Astrocyte (in vitro differentiated cells and primary cell): ENCODE measurements around the gene SMIM41. TPM values are rescaled to one million over a fixed set of nuclear protein-coding genes. Genes with fewer than 3 reads are reported as not detected.
A peak's percentile ranks its signal among the peaks of the same experiment; 100 is the strongest.

ENCODE experiments used
- DNase-seq: peaks from one replicate; pipeline ENCODE4 v3.0.0-alpha.2; 2010; ENCODE audit warnings: low read depth
- FAIRE-seq: peaks from 2 replicates; lab custom pipeline; 2011; peaks lifted over from hg19 to GRCh38; lab: Jason Lieb, UNC
- H2AFZ ChIP-seq: 2 replicates; pipeline ENCODE4 v1.6.0; 2012; ENCODE audit warnings: low read depth, low read length, inconsistent platforms
- H3K27ac ChIP-seq: 2 replicates; pipeline ENCODE4 v1.5.1; 2011; ENCODE audit warnings: low read depth, low read length, inconsistent platforms
- H3K27me3 ChIP-seq: 2 replicates; pipeline ENCODE4 v1.6.0; 2011; ENCODE audit warnings: low read length, inconsistent platforms; ENCODE audit not compliant: insufficient read depth
- H3K36me3 ChIP-seq: 2 replicates; pipeline ENCODE4 v1.5.1; 2011; ENCODE audit warnings: low read length, inconsistent platforms; ENCODE audit not compliant: insufficient read depth
- H3K4me1 ChIP-seq: 2 replicates; pipeline ENCODE4 v1.5.1; 2011; ENCODE audit warnings: low read length, inconsistent platforms; ENCODE audit not compliant: insufficient read depth
- H3K4me2 ChIP-seq: 2 replicates; pipeline ENCODE4 v1.6.0; 2012; ENCODE audit warnings: low read length, inconsistent platforms
- H3K4me3 ChIP-seq: 2 replicates; pipeline ENCODE4 v1.5.1; 2011; ENCODE audit warnings: low read depth, mild to moderate bottlenecking, low read length, inconsistent platforms; ENCODE audit not compliant: insufficient read depth
- H3K79me2 ChIP-seq: 2 replicates; pipeline ENCODE4 v1.6.0; 2012; ENCODE audit warnings: mild to moderate bottlenecking, low read length, inconsistent platforms; ENCODE audit not compliant: insufficient read depth
- H3K9ac ChIP-seq: 2 replicates; pipeline ENCODE4 v1.6.0; 2012; ENCODE audit warnings: mild to moderate bottlenecking, low read length, inconsistent platforms
- H3K9me3 ChIP-seq: 2 replicates; pipeline ENCODE4 v1.5.1; 2012; ENCODE audit warnings: low read depth, mild to moderate bottlenecking, low read length, inconsistent platforms; ENCODE audit not compliant: insufficient read depth
- H4K20me1 ChIP-seq: 2 replicates; pipeline ENCODE4 v1.6.0; 2012; ENCODE audit warnings: low read length, inconsistent platforms; ENCODE audit not compliant: insufficient read depth
- H3K27ac Mint-ChIP-seq: one replicate; pipeline ENCODE4 v1.8.0; 2021; ENCODE audit warnings: mild to moderate bottlenecking, mixed read lengths; ENCODE audit not compliant: unreplicated experiment
- H3K27me3 Mint-ChIP-seq: one replicate; pipeline ENCODE4 v1.8.0; 2021; ENCODE audit warnings: low read depth, mixed read lengths; ENCODE audit not compliant: unreplicated experiment
- H3K36me3 Mint-ChIP-seq: one replicate; pipeline ENCODE4 v1.8.0; 2021; ENCODE audit warnings: low read depth, mixed read lengths; ENCODE audit not compliant: unreplicated experiment
- H3K4me1 Mint-ChIP-seq: one replicate; pipeline ENCODE4 v1.8.0; 2021; ENCODE audit warnings: low read depth, mixed read lengths; ENCODE audit not compliant: unreplicated experiment
- H3K4me3 Mint-ChIP-seq: one replicate; pipeline ENCODE4 v1.8.0; 2021; ENCODE audit warnings: mild to moderate bottlenecking, moderate library complexity, mixed read lengths; ENCODE audit not compliant: unreplicated experiment
- H3K9me3 Mint-ChIP-seq: one replicate; pipeline ENCODE4 v1.8.0; 2021; ENCODE audit warnings: mild to moderate bottlenecking, mixed read lengths; ENCODE audit not compliant: unreplicated experiment
- CTCF ChIP-seq: IDR thresholded peaks from 2 replicates; pipeline ENCODE4 v1.5.1; 2011; ENCODE audit warnings: low read depth, mild to moderate bottlenecking, inconsistent platforms, low read length, moderate library complexity; ENCODE audit not compliant: insufficient read depth
- EZH2 ChIP-seq: IDR thresholded peaks from 2 replicates; pipeline ENCODE4 v1.6.1; 2012; ENCODE audit warnings: mild to moderate bottlenecking, low read length, inconsistent platforms; ENCODE audit not compliant: insufficient read depth
- total RNA-seq: library from RNA; stranded (reverse); gene quantifications from 2 replicates; pipeline ENCODE4 v1.2.1, GENCODE V29; 2021

Gene SMIM41
- total RNA-seq, 1 donor from 2014 or later: 0.18 TPM

GRCh38 chr12:52145228-52146088 lies 66.0 kb downstream of the SMIM41 start:
- H3K36me3 Mint-ChIP-seq: no peaks in the 10 kb centered on the region
- Histone ChIP-seq H3K79me2 (peaks cover 5% of the 10 kb centered on the region), H3K27me3 (no peaks in the 10 kb centered on the region), H3K4me3 (no peak overlapping the region), H3K9ac (peak overlapping the region; percentile 91), H2AFZ (no peak overlapping the region), H3K4me1 (peaks cover 39% of the 10 kb centered on the region), H4K20me1 (no peaks in the 10 kb centered on the region), H3K27ac (peak overlapping the region; percentile 100), H3K9me3 (no peaks in the 10 kb centered on the region), H3K4me2 (no peak overlapping the region), H3K36me3 (no peaks in the 10 kb centered on the region)
- FAIRE-seq: no peak
- H3K4me3 Mint-ChIP-seq: no peak overlapping the region
- H3K4me1 Mint-ChIP-seq: peaks cover 28% of the 10 kb centered on the region
- no peak for TF ChIP-seq CTCF
- no peak for TF ChIP-seq EZH2
- H3K27me3 Mint-ChIP-seq: peaks cover 16% of the 10 kb centered on the region
- no peak for DNase-seq
- H3K27ac Mint-ChIP-seq: peak overlapping the region; percentile 15
- H3K9me3 Mint-ChIP-seq: no peaks in the 10 kb centered on the region

- Histone ChIP-seq H3K9me3 (no peaks in the 10 kb centered on the region), H3K4me2 (peak overlapping the region; percentile 71), H3K27ac (peak overlapping the region; percentile 100), H3K36me3 (no peaks in the 10 kb centered on the region), H3K79me2 (peaks cover 5% of the 10 kb centered on the region), H3K4me3 (no peak overlapping the region), H2AFZ (no peak overlapping the region), H3K4me1 (peaks cover 39% of the 10 kb centered on the region), H3K9ac (peak overlapping the region; percentile 91), H4K20me1 (no peaks in the 10 kb centered on the region), H3K27me3 (no peaks in the 10 kb centered on the region)
- Mint-ChIP-seq H3K27me3 (peaks cover 10% of the 10 kb centered on the region), H3K4me3 (no peak overlapping the region), H3K36me3 (no peaks in the 10 kb centered on the region), H3K27ac (peak overlapping the region; percentile 15), H3K9me3 (no peaks in the 10 kb centered on the region), H3K4me1 (peaks cover 26% of the 10 kb centered on the region)
- FAIRE-seq: no peak
- DNase-seq: no peak
- TF ChIP-seq CTCF (no peak), EZH2 (no peak)
These were observed 66.8 kb downstream of the SMIM41 start for GRCh38 chr12:52146089-52146821.
